Measurements from ENCODE around the gene BNIP3.

DNA sequence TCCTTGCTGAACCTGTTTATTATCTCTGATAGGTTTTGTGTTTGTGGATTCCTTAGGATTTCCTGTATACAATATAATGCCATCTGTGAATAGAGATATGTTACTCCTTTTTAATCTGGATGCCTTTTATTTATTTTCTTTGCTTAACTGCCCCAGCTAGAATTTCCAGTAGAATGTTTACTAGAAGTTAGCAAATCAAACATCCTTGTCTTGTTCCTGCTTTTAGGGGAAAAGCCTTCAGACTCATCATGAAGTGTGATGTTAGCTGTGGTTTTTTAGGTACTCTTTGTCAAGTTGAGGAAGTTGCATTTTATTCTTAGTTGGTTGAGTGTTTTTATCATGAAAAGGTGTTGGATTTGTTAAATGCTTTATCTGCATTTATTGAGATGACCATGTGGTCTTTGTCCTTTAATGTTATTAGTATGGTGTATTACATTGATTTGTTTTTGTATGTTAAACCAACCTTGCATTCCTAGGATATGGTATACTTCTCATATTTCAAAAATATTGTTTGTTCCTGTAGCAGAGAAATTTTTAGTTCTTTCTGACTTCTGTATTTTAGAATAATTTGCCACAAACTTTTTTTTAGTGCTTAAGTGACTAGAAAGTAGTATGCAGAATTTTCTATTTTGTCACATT is 56.6 kb downstream of the BNIP3 start:
- TF ChIP-seq EZH2 (IDR thresholded peaks at IDR 0.05; ENCODE audit: borderline replicate concordance, low read depth, low read length, severe bottlenecking), result no peak
- TF ChIP-seq, protein P1, sequence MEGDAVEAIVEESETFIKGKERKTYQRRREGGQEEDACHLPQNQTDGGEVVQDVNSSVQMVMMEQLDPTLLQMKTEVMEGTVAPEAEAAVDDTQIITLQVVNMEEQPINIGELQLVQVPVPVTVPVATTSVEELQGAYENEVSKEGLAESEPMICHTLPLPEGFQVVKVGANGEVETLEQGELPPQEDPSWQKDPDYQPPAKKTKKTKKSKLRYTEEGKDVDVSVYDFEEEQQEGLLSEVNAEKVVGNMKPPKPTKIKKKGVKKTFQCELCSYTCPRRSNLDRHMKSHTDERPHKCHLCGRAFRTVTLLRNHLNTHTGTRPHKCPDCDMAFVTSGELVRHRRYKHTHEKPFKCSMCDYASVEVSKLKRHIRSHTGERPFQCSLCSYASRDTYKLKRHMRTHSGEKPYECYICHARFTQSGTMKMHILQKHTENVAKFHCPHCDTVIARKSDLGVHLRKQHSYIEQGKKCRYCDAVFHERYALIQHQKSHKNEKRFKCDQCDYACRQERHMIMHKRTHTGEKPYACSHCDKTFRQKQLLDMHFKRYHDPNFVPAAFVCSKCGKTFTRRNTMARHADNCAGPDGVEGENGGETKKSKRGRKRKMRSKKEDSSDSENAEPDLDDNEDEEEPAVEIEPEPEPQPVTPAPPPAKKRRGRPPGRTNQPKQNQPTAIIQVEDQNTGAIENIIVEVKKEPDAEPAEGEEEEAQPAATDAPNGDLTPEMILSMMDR (IDR thresholded peaks at IDR 0.05; ENCODE audit: borderline replicate concordance, extremely low read depth, low read length, poor library complexity, severe bottlenecking), result no peak
